ENCODE measurements around the gene TFPI. TPM values are rescaled to one million over a fixed set of nuclear protein-coding genes. Genes with fewer than 3 reads are reported as not detected.
"Not testable (repeated sequence)": the region's sequence is repeated elsewhere in the genome, so short reads cannot be mapped to it uniquely, and the experiment has no call there.

The TFPI gene
- total and polyA plus RNA-seq, 2 donors (not counting 3 experiments of a cell fraction or from before 2014, with no cell fraction given): 177 to 286 TPM

- H3K4me2 ChIP-seq (ENCODE audit: insufficient read depth, low read length); H3K79me2 ChIP-seq (ENCODE audit: control insufficient read depth, insufficient read depth, low read length); H3K27ac ChIP-seq (ENCODE audit: insufficient read depth, low read depth, low read length); FAIRE-seq; CTCF ChIA-PET; dilution Hi-C loops (cut with MboI; ENCODE audit: extremely low pct_ligation_motif_present, low sequenced_read_pairs); H3K36me3 ChIP-seq (ENCODE audit: control insufficient read depth in 2 of 2, extremely low read depth in 1 of 2, insufficient read depth in 2 of 2, low read length in 2 of 2); H2AFZ ChIP-seq (ENCODE audit: low read depth, low read length); H3K4me3 ChIP-seq (replicated peaks in 1 of 3; ENCODE audit: insufficient read depth in 1 of 3, low read depth in 1 of 3, low read length in 3 of 3); H3K27me3 ChIP-seq (ENCODE audit: control insufficient read depth in 2 of 2, insufficient read depth in 2 of 2, low read length in 2 of 2); BruUV-seq (replicated peaks); H3K9me3 ChIP-seq (replicated peaks; ENCODE audit: control insufficient read depth, insufficient read depth, low read length); DNase-seq (ENCODE audit: low read depth, low spot score); H3K9me1 ChIP-seq (replicated peaks; ENCODE audit: control insufficient read depth, extremely low read depth, insufficient read depth, low read length); intact Hi-C loops (cut with micrococcal nuclease); POLR2A ChIA-PET; H4K20me1 ChIP-seq (replicated peaks; ENCODE audit: control insufficient read depth, extremely low read depth, insufficient read depth, low read length); H3K9ac ChIP-seq (replicated peaks; ENCODE audit: extremely low read depth, insufficient read depth, low read length): not testable (repeated sequence)
- peaks cover 29% of the 10 kb centered on the region for H3K4me1 ChIP-seq (ENCODE audit: control insufficient read depth, extremely low read depth, insufficient read depth, low read length)
Observed at GRCh38 chr2:187565618-187566017, 11.4 kb upstream of the TFPI start.

DNA sequence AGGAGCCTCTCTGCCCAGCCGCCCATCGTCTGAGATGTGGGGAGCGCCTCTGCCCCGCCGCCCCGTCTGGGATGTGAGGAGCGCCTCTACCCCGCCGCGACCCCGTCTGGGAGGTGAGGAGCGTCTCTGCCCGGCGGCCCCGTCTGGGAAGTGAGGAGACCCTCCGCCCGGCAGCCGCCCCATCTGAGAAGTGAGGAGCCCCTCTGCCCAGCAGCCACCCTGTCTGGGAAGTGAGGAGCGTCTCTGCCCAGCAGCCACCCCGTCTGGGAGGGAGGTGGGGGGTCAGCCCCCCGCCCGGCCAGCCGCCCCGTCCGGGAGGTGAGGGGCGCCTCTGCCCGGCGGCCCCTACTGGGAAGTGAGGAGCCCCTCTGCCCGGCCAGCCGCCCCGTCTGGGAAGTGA is 2.3 kb upstream of the TFPI start:
- peaks cover 13% of the 10 kb centered on the region for H3K4me1 ChIP-seq (ENCODE audit: control insufficient read depth, extremely low read depth, insufficient read depth, low read length)
- H3K27me3 ChIP-seq (ENCODE audit: control insufficient read depth in 2 of 2, insufficient read depth in 2 of 2, low read length in 2 of 2); H3K27ac ChIP-seq (ENCODE audit: insufficient read depth, low read depth, low read length); H2AFZ ChIP-seq (ENCODE audit: low read depth, low read length); POLR2A ChIA-PET; H3K4me2 ChIP-seq (ENCODE audit: insufficient read depth, low read length); intact Hi-C loops (cut with micrococcal nuclease); FAIRE-seq; H3K4me3 ChIP-seq (replicated peaks in 1 of 3; ENCODE audit: insufficient read depth in 1 of 3, low read depth in 1 of 3, low read length in 3 of 3); BruUV-seq (replicated peaks); H3K9me3 ChIP-seq (replicated peaks; ENCODE audit: control insufficient read depth, insufficient read depth, low read length); H3K9me1 ChIP-seq (replicated peaks; ENCODE audit: control insufficient read depth, extremely low read depth, insufficient read depth, low read length); dilution Hi-C loops (cut with MboI; ENCODE audit: extremely low pct_ligation_motif_present, low sequenced_read_pairs); CTCF ChIA-PET; H4K20me1 ChIP-seq (replicated peaks; ENCODE audit: control insufficient read depth, extremely low read depth, insufficient read depth, low read length); DNase-seq (ENCODE audit: low read depth, low spot score); H3K36me3 ChIP-seq (ENCODE audit: control insufficient read depth in 2 of 2, extremely low read depth in 1 of 2, insufficient read depth in 2 of 2, low read length in 2 of 2); H3K9ac ChIP-seq (replicated peaks; ENCODE audit: extremely low read depth, insufficient read depth, low read length): not testable (repeated sequence)
- peaks cover 27% of the 10 kb centered on the region for H3K79me2 ChIP-seq (ENCODE audit: control insufficient read depth, insufficient read depth, low read length)

DNA sequence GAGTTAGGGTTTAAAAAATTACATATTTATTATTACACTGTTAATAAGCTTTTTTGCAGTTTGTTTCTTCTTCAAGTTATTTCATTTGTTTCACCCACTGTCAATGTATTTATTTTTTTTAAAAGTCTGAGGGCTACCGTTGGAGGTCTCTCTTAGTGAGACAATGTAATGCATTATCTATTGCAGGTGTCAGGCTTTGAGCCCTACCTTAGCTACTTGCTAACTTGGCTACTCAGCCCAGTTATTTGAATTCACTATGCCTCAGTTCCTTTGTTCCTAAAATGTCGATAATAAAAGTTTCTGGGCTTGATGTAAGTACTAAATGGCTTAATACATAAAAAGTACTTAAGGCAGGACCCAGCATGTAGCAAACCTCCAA is 458 bp upstream of the TFPI start:
- peak overlapping the region; percentile 82 to 95 (median 87) for H3K4me3 ChIP-seq (replicated peaks in 1 of 3; ENCODE audit: insufficient read depth in 1 of 3, low read depth in 1 of 3, low read length in 3 of 3)
- no peaks in the 10 kb centered on the region for H3K9me1 ChIP-seq (replicated peaks; ENCODE audit: control insufficient read depth, extremely low read depth, insufficient read depth, low read length)
- no peaks in the 10 kb centered on the region for H3K27me3 ChIP-seq (ENCODE audit: control insufficient read depth in 2 of 2, insufficient read depth in 2 of 2, low read length in 2 of 2)
- CTCF ChIA-PET: interaction anchor here (0.7 to 2.3 kb wide), 11 partner anchors 9 to 289 kb away, joined by 3 to 26 read pairs (median 4); no protein-coding TSS in a partner anchor
- H3K9ac ChIP-seq (replicated peaks; ENCODE audit: extremely low read depth, insufficient read depth, low read length): peak overlapping the region; percentile 98
- H4K20me1 ChIP-seq (replicated peaks; ENCODE audit: control insufficient read depth, extremely low read depth, insufficient read depth, low read length): no peaks in the 10 kb centered on the region
- H3K4me1 ChIP-seq (ENCODE audit: control insufficient read depth, extremely low read depth, insufficient read depth, low read length): peaks cover 31% of the 10 kb centered on the region
- H3K79me2 ChIP-seq (ENCODE audit: control insufficient read depth, insufficient read depth, low read length): peaks cover 45% of the 10 kb centered on the region
- no TSS peak for BruUV-seq (replicated peaks)
- H3K36me3 ChIP-seq (ENCODE audit: control insufficient read depth in 2 of 2, extremely low read depth in 1 of 2, insufficient read depth in 2 of 2, low read length in 2 of 2): no peaks in the 10 kb centered on the region
- intact Hi-C loops (cut with micrococcal nuclease) (loop anchor here (1.0 to 5.0 kb wide), 6 partner anchors 15 to 292 kb away; partner anchors contain the start of gene CALCRL), dilution Hi-C loops (cut with MboI; ENCODE audit: extremely low pct_ligation_motif_present, low sequenced_read_pairs) (no loop called here)
- POLR2A ChIA-PET: interaction anchor here (0.6 to 2.1 kb wide), 5 partner anchors 8 to 53 kb away, joined by 3 to 14 read pairs (median 4); no protein-coding TSS in a partner anchor
- no peaks in the 10 kb centered on the region for H3K9me3 ChIP-seq (replicated peaks; ENCODE audit: control insufficient read depth, insufficient read depth, low read length)
- FAIRE-seq: no peak
- H2AFZ ChIP-seq (ENCODE audit: low read depth, low read length): no peak overlapping the region
- TF ChIP-seq MYC (IDR thresholded peaks at IDR 0.05; ENCODE audit: low read depth, low read length) (no peak), FOS (IDR thresholded peaks at IDR 0.05; ENCODE audit: borderline replicate concordance, insufficient read depth, low read length) (no peak)
- TF ChIP-seq, protein P1, sequence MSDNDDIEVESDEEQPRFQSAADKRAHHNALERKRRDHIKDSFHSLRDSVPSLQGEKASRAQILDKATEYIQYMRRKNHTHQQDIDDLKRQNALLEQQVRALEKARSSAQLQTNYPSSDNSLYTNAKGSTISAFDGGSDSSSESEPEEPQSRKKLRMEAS (IDR thresholded peaks at IDR 0.05; ENCODE audit: insufficient read depth, insufficient read length): no peak
- H3K27ac ChIP-seq (ENCODE audit: insufficient read depth, low read depth, low read length): peak overlapping the region; percentile 87
- DNase-seq (ENCODE audit: low read depth, low spot score): no peak
- H3K4me2 ChIP-seq (ENCODE audit: insufficient read depth, low read length): peak overlapping the region; percentile 86
